GM12801 (cell line): ENCODE data around the gene SEMG2.

Experiments used
- CTCF ChIP-seq: IDR thresholded peaks from one replicate; pipeline ENCODE4 v1.5.1; 2011; ENCODE audit warnings: control low read depth; ENCODE audit not compliant: insufficient read length; ENCODE audit errors: extremely low read depth

The SEMG2 gene

GRCh38 chr20:45253261-45253660, 32.1 kb downstream of the SEMG2 start:
- TF ChIP-seq CTCF = no peak

GRCh38 chr20:45254383-45255262, 33.5 kb downstream of the SEMG2 start, which contains the start of gene SLPI:
SLPI (minus strand) TSS chr20:45254564; CDS start chr20:45254543, 21 bp downstream.
- TF ChIP-seq CTCF = no peak

- TF ChIP-seq CTCF = no peak
Measured at GRCh38 chr20:45257161-45257560, 36.0 kb downstream of the SEMG2 start.

- no peak for TF ChIP-seq CTCF
Measured at GRCh38 chr20:45257711-45258110, 36.5 kb downstream of the SEMG2 start.

GRCh38 chr20:45258259-45258658, 37.1 kb downstream of the SEMG2 start:
- TF ChIP-seq CTCF = no peak

- TF ChIP-seq CTCF = no peak
Measured at GRCh38 chr20:45258664-45259063, 37.5 kb downstream of the SEMG2 start.

GRCh38 chr20:45263556-45264266, 42.5 kb downstream of the SEMG2 start:
- no peak for TF ChIP-seq CTCF
